Tibial artery (tissue), 4 donors: ENCODE data around the gene SCP2.
A peak's percentile ranks its signal among the peaks of the same experiment; 100 is the strongest.

ENCODE experiments used
- DNase-seq, 2 donors: peaks; one replicate each; pipeline ENCODE4 v3.0.0-alpha.2; 2019
- H3K27ac ChIP-seq, 2 donors: fragments of 200-600 bp; sonication (generic) in 1 of 2; 1 replicate in 1 of 2; 2 replicates in 1 of 2; pipeline ENCODE4 v1.5.1; 2018 to 2019; ENCODE audit warnings: mild to moderate bottlenecking in 1 of 2
- H3K27me3 ChIP-seq, 2 donors: fragments of 200-600 bp; sonication (generic) in 1 of 2; one replicate each; pipeline versions ENCODE4 v1.5.1 to v1.6.0; 2016 to 2019
- H3K36me3 ChIP-seq, 3 donors: fragments of 200-600 bp; sonication (generic) in 2 of 3; one replicate each; pipeline ENCODE4 v1.5.1; 2016 to 2019; ENCODE audit warnings: mild to moderate bottlenecking in 2 of 3
- H3K4me1 ChIP-seq, 4 donors: fragments of 200-600 bp; sonication (generic) in 2 of 4; 1 replicate in 3 of 4; 2 replicates in 1 of 4; pipeline ENCODE4 v1.5.1; 2016 to 2019
- H3K4me3 ChIP-seq, 2 donors: fragments of 200-600 bp; sonication (generic) in 1 of 2; 1 replicate in 1 of 2; 2 replicates in 1 of 2; pipeline ENCODE4 v1.5.1; 2018 to 2019; ENCODE audit warnings: mild to moderate bottlenecking in 2 of 2
- H3K9me3 ChIP-seq, 3 donors: fragments of 200-600 bp; sonication (generic) in 1 of 3; one replicate each; pipeline ENCODE4 v1.5.1; 2016 to 2019
- intact Hi-C: fragments of 100-400 bp; cut with DNase I; formaldehyde crosslinking; loops from one replicate; pipeline ENCODE4 v1.15.0; 2023; ENCODE audit warnings: low total_unique reads
- TF ChIP-seq, protein P1 (sequence below), 2 experiments: fragments of 200-600 bp in 1 of 2; fragments of 450-650 bp in 1 of 2; IDR thresholded peaks; one replicate each; pipeline ENCODE4 v1.5.1; 2017 to 2019; ENCODE audit warnings: antibody characterized with exemption in 2 of 2, mild to moderate bottlenecking in 1 of 2, moderate library complexity in 1 of 2

SCP2 gene

DNA sequence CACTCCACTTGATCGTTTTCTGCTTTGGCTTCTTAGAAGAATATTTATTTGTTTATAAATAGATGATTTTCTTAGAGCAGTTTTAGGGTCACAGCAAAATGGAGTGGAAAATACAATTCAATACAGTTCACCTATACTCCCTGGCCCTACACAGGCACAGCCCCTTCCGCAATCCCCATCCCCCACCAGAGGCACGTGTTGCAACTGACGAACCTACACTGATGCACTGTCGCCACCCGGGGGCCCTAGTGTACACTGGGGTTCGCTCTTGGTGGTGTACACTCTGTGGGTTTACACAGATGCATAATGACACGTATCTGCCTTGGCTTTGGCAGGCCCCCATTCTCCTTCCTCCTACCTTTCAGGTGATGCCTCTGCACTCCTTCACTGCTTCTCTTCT is 13.5 kb upstream of the SCP2 start:
- H3K9me3 ChIP-seq: no peaks in the 10 kb centered on the region
- TF ChIP-seq, protein P1, sequence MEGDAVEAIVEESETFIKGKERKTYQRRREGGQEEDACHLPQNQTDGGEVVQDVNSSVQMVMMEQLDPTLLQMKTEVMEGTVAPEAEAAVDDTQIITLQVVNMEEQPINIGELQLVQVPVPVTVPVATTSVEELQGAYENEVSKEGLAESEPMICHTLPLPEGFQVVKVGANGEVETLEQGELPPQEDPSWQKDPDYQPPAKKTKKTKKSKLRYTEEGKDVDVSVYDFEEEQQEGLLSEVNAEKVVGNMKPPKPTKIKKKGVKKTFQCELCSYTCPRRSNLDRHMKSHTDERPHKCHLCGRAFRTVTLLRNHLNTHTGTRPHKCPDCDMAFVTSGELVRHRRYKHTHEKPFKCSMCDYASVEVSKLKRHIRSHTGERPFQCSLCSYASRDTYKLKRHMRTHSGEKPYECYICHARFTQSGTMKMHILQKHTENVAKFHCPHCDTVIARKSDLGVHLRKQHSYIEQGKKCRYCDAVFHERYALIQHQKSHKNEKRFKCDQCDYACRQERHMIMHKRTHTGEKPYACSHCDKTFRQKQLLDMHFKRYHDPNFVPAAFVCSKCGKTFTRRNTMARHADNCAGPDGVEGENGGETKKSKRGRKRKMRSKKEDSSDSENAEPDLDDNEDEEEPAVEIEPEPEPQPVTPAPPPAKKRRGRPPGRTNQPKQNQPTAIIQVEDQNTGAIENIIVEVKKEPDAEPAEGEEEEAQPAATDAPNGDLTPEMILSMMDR (IDR thresholded peaks at IDR 0.05): no peak
- H3K27me3 ChIP-seq: no peaks in the 10 kb centered on the region
- H3K27ac ChIP-seq: no peak overlapping the region
- no peak overlapping the region for H3K4me3 ChIP-seq
- H3K4me1 ChIP-seq: peaks cover 0 to 4% (median 0%) of the 10 kb centered on the region in 4 donors
- no peak for DNase-seq
- H3K36me3 ChIP-seq: peaks cover 0 to 26% (median 11%) of the 10 kb centered on the region in 3 donors
- intact Hi-C loops: no loop called here

DNA sequence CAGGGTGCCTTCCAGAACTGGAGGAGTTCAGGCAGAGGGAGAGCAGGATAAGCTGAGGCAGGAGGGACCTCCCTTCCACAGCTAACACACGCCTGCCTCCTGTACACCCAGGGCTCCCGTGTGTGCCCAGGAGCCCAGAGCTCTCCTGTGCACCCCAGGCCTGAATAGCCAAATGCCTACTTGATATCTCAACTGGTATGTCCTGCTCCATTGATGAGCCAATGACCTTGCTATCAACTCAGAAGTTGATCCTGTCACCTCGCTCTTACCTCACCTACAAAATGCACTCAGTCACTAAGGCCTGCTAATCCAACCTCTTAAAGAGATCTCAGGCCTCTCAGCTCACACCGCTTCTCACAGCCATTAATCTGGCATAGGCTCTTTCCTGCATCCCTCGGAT is 12.6 kb upstream of the SCP2 start:
- H3K9me3 ChIP-seq: no peaks in the 10 kb centered on the region
- no peak overlapping the region for H3K4me3 ChIP-seq
- no peaks in the 10 kb centered on the region for H3K27me3 ChIP-seq
- DNase-seq: no peak
- H3K27ac ChIP-seq: no peak overlapping the region
- H3K36me3 ChIP-seq: peaks cover 0 to 26% (median 11%) of the 10 kb centered on the region in 3 donors
- intact Hi-C loops: no loop called here
- peaks cover 0 to 4% (median 0%) of the 10 kb centered on the region in 4 donors for H3K4me1 ChIP-seq
- TF ChIP-seq, protein P1 (IDR thresholded peaks at IDR 0.05): no peak

DNA sequence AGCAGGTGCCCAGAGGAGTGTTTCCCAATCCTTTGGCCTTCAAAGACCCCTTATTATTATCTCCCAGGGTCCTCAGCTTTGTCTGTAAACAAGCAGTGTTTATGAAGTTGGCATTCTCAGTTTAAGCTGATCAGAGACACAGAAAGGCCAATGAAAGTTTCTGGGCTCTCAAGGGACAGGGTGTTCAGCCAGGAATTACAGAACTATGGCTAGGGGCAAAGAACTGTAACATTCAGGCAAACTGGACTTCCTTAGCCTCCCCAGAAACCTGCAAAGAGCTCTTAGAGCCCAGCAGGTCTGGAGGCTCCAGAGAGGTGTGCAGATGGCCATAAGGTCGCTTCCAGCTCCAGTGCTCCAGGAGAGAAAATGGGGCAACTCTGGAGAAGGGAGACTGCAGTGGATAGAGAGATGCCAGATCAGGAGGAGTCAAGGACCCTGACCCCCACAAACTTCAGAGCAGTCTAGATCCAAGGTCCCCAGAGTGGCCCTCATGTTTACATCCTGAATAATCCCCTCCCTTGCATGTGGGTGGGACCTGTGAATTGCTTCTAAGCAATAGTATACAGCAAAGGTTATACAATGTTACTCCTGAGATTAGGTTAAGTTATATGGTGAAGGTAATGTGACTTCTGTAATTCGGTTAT is 11.7 kb upstream of the SCP2 start:
- intact Hi-C loops: no loop called here
- H3K27ac ChIP-seq: no peak overlapping the region
- TF ChIP-seq, protein P1 (IDR thresholded peaks at IDR 0.05): no peak
- DNase-seq: no peak
- peaks cover 0 to 4% (median 2%) of the 10 kb centered on the region in 4 donors for H3K4me1 ChIP-seq
- no peak overlapping the region for H3K4me3 ChIP-seq
- no peaks in the 10 kb centered on the region for H3K9me3 ChIP-seq
- H3K27me3 ChIP-seq: no peaks in the 10 kb centered on the region
- peaks cover 0 to 26% (median 11%) of the 10 kb centered on the region in 3 donors for H3K36me3 ChIP-seq

DNA sequence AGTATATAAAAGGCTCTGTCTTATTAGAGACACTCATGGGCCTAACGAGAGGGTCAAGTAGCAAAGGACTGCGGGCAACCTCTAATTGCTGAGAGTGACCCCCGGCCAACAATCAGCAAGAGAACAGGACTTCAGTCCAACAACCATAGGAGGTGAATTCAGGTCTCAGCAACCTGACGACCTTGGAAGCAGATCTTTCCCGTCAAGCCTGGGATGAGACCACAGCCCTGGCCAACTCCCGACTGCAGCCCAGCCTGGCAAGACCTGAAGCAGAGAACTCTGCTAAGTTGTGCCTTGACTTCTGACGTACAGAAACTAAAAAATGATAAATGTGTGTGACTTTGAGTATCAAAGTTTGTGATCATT is 11.2 kb upstream of the SCP2 start:
- TF ChIP-seq, protein P1 (IDR thresholded peaks at IDR 0.05): no peak
- Histone ChIP-seq H3K36me3 (peaks cover 0 to 25% (median 10%) of the 10 kb centered on the region in 3 donors), H3K27ac (no peak overlapping the region), H3K4me3 (no peak overlapping the region), H3K27me3 (no peaks in the 10 kb centered on the region), H3K4me1 (peaks cover 0 to 5% (median 2%) of the 10 kb centered on the region in 4 donors), H3K9me3 (no peaks in the 10 kb centered on the region)
- no peak for DNase-seq
- intact Hi-C loops: no loop called here

DNA sequence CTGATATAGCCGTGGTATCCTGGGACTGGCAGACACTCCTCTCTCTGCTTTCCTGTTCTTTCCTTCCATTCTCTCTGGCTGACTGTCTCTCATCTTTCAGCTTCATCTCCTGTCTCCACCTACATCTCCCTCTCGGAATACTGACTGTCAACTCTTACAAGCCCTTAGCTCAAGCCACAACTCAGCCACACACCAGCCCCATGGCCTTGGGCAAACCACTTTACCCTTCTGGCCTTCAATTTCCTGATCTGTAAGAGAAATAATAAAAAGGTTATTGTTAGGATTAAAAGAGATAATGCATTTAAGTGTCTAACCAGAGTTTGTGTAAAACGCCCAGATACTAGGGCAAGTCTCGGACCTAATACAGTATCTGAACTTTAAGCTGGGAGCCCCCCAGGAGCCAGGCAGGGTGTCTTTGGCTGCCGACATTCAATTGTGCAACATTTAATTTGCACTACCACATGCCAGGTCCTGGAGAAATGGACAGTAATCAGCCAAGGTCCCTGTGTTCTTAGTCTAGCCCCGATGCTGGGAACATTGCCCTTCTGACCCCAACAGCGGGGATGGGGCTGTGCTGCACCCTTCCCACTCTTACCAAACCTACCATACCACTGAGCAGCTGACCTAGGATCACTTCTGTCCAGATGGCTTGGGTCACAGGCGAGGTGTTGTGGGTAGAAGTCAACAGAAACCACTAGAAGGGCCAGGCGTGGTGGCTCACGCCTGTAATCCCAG is 10.7 kb upstream of the SCP2 start:
- H3K36me3 ChIP-seq: peaks cover 0 to 19% (median 4%) of the 10 kb centered on the region in 3 donors
- no peaks in the 10 kb centered on the region for H3K27me3 ChIP-seq
- TF ChIP-seq, protein P1 (IDR thresholded peaks at IDR 0.05): no peak
- intact Hi-C loops: no loop called here
- peak in 1 of 2 donors; percentile 54 for DNase-seq
- H3K9me3 ChIP-seq: no peaks in the 10 kb centered on the region
- no peak overlapping the region for H3K27ac ChIP-seq
- peaks cover 0 to 5% (median 2%) of the 10 kb centered on the region in 4 donors for H3K4me1 ChIP-seq
- no peak overlapping the region for H3K4me3 ChIP-seq
